Common myeloid progenitor, CD34-positive (primary cell): ENCODE results near the gene TLE7.
A peak's percentile ranks its signal among the peaks of the same experiment; 100 is the strongest.

Source experiments
- CTCF ChIA-PET: fragments of 350-600 bp; sonication (Branson Sonifier 250); formaldehyde crosslinking; loops from one replicate; lab custom pipeline; 2021; ENCODE audit warnings: antibody characterized with exemption; lab: Charles Lee
- POLR2A ChIA-PET: fragments of 350-600 bp; sonication (Branson Sonifier 250); formaldehyde crosslinking; loops from one replicate; lab custom pipeline; 2021; ENCODE audit warnings: antibody characterized with exemption; lab: Charles Lee
- DNase-seq, 3 donors: peaks; one replicate each; pipeline versions ENCODE4 v3.0.0 to v3.0.0-alpha.2; 2013
- H3K27ac ChIP-seq, 2 experiments: 1 replicate in 1 of 2; 2 replicates in 1 of 2; pipeline ENCODE4 v1.7.0; 2013; ENCODE audit warnings: inconsistent platforms in 2 of 2, low read length in 2 of 2, mild to moderate bottlenecking in 2 of 2, low read depth in 1 of 2, moderate library complexity in 1 of 2; ENCODE audit not compliant: severe bottlenecking in 2 of 2, insufficient read depth in 1 of 2, poor library complexity in 1 of 2
- H3K27me3 ChIP-seq, 5 experiments: replicated peaks in 2 of 5; 1 replicate in 3 of 5; 2 replicates in 2 of 5; pipeline versions ENCODE4 v1.6.1 to v1.7.0; 2013; ENCODE audit warnings: low read length in 4 of 5, mild to moderate bottlenecking in 2 of 5, moderate library complexity in 2 of 5, inconsistent platforms in 1 of 5; ENCODE audit not compliant: insufficient read depth in 5 of 5, control insufficient read depth in 4 of 5
- H3K36me3 ChIP-seq, 4 experiments: 1 replicate in 2 of 4; 2 replicates in 2 of 4; pipeline versions ENCODE4 v1.6.1 to v1.7.0; 2013; ENCODE audit warnings: low read length in 3 of 4, control low read depth in 1 of 4, mild to moderate bottlenecking in 1 of 4; ENCODE audit not compliant: control insufficient read depth in 4 of 4, insufficient read depth in 4 of 4
- H3K4me1 ChIP-seq, 4 experiments: 1 replicate in 3 of 4; 2 replicates in 1 of 4; pipeline versions ENCODE4 v1.6.1 to v1.7.1; 2013; ENCODE audit warnings: low read length in 3 of 4, mild to moderate bottlenecking in 3 of 4, control low read depth in 1 of 4, inconsistent platforms in 1 of 4, moderate library complexity in 1 of 4; ENCODE audit not compliant: control insufficient read depth in 4 of 4, insufficient read depth in 4 of 4; ENCODE audit errors: control extremely low read depth in 1 of 4
- H3K4me3 ChIP-seq, 7 experiments: 1 replicate in 4 of 7; 2 replicates in 3 of 7; pipeline versions ENCODE4 v1.5.1 to v1.7.0; 2013; ENCODE audit warnings: mild to moderate bottlenecking in 7 of 7, low read length in 6 of 7, moderate library complexity in 6 of 7, inconsistent platforms in 2 of 7, low read depth in 2 of 7, control low read depth in 1 of 7; ENCODE audit not compliant: insufficient read depth in 4 of 7, control insufficient read depth in 1 of 7; ENCODE audit errors: extremely low read depth in 1 of 7
- H3K9me3 ChIP-seq, 5 experiments: 1 replicate in 4 of 5; 2 replicates in 1 of 5; pipeline versions ENCODE4 v1.6.1 to v1.7.1; 2013; ENCODE audit warnings: low read length in 4 of 5, mild to moderate bottlenecking in 2 of 5, inconsistent platforms in 1 of 5, low read depth in 1 of 5, moderate library complexity in 1 of 5; ENCODE audit not compliant: control insufficient read depth in 4 of 5, insufficient read depth in 2 of 5; ENCODE audit errors: control extremely low read depth in 1 of 5
- WGBS: methylation state at CpG from one replicate; pipeline ENCODE4 v1.1.5; 2013; ENCODE audit not compliant: insufficient coverage; 5-methylcytosine and 5-hydroxymethylcytosine counted together

TLE7 gene

GRCh38 chr16:71480956-71481355, 39.1 kb upstream of the TLE7 start:
- H3K4me3 ChIP-seq = no peak overlapping the region
- no peak for DNase-seq
- peaks cover 4 to 22% (median 10%) of the 10 kb centered on the region in 4 experiments for H3K4me1 ChIP-seq
- ChIA-PET CTCF (interaction anchor here (1.0 to 2.0 kb wide), 4 partner anchors 9 to 130 kb away, joined by 3 to 4 read pairs (median 4); no protein-coding TSS in a partner anchor), POLR2A (no interaction called here)
- no CpG with 5 or more reads among the region's 2 CpGs for WGBS
- H3K9me3 ChIP-seq = no peaks in the 10 kb centered on the region
- H3K36me3 ChIP-seq = peaks cover 5 to 17% (median 8%) of the 10 kb centered on the region in 4 experiments
- H3K27ac ChIP-seq = no peak overlapping the region
- no peaks in the 10 kb centered on the region for H3K27me3 ChIP-seq

GRCh38 chr16:71479420-71479819, 37.6 kb upstream of the TLE7 start:
- no peaks in the 10 kb centered on the region for H3K9me3 ChIP-seq
- 95% methylated on average over 3 of the region's 3 CpGs for WGBS
- ChIA-PET POLR2A (interaction anchor here (0.6 kb wide), 1 partner anchor 20 kb away, joined by 3 read pairs; no protein-coding TSS in a partner anchor), CTCF (interaction anchor here (0.6 to 2.0 kb wide), 5 partner anchors 8 to 130 kb away, joined by 3 to 5 read pairs (median 3); partner anchors contain the start of gene ZNF23)
- no peaks in the 10 kb centered on the region for H3K27me3 ChIP-seq
- H3K4me3 ChIP-seq = no peak overlapping the region
- peaks cover 5 to 32% (median 10%) of the 10 kb centered on the region in 4 experiments for H3K36me3 ChIP-seq
- H3K27ac ChIP-seq = no peak overlapping the region
- peaks cover under 1 to 18% (median 9%) of the 10 kb centered on the region in 4 experiments for H3K4me1 ChIP-seq
- DNase-seq = peak in 2 of 3 donors; percentile 22 to 36

GRCh38 chr16:71476457-71477124, 34.7 kb upstream of the TLE7 start:
- CTCF ChIA-PET = no interaction called here

DNA sequence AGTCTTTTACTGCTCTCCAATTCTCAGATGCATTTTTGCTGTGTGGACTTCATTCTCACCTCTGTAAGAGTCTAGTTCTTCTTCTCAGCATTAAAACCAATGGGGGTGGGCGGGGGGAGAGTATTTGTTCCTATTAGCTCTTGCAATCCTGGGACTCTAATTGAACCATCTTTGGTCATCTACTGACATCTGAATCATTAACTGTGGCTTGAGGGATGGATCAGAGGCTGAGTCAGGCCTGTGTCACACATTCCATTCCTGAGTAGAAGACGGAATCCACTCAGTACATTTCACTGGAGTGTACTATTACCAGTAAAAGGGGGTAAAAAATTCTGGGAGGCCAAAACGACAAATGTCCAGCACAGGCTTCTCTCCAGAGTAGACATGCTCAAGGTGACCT, 33.0 kb upstream of the TLE7 start:
- Histone ChIP-seq H3K27me3 (no peaks in the 10 kb centered on the region), H3K36me3 (peaks cover 5 to 32% (median 11%) of the 10 kb centered on the region in 4 experiments), H3K4me1 (no peaks in the 10 kb centered on the region), H3K4me3 (no peak overlapping the region), H3K9me3 (no peaks in the 10 kb centered on the region), H3K27ac (no peak overlapping the region)
- DNase-seq = no peak
- 100% methylated on average over 2 of the region's 3 CpGs for WGBS
- ChIA-PET CTCF (interaction anchor here (0.8 to 1.1 kb wide), 2 partner anchors 15 to 22 kb away, joined by 3 read pairs; partner anchors contain the start of gene ZNF19), POLR2A (no interaction called here)

More at GRCh38 chr16:71476457-71477124, 34.7 kb upstream of the TLE7 start:
- Histone ChIP-seq H3K9me3 (no peaks in the 10 kb centered on the region), H3K27me3 (no peaks in the 10 kb centered on the region), H3K36me3 (peaks cover 5 to 32% (median 11%) of the 10 kb centered on the region in 4 experiments), H3K4me3 (no peak overlapping the region), H3K27ac (no peak overlapping the region), H3K4me1 (peaks cover 0 to 6% (median 2%) of the 10 kb centered on the region in 4 experiments)
- 100% methylated on average over 3 of the region's 4 CpGs for WGBS
- no peak for DNase-seq
- POLR2A ChIA-PET = no interaction called here

DNA sequence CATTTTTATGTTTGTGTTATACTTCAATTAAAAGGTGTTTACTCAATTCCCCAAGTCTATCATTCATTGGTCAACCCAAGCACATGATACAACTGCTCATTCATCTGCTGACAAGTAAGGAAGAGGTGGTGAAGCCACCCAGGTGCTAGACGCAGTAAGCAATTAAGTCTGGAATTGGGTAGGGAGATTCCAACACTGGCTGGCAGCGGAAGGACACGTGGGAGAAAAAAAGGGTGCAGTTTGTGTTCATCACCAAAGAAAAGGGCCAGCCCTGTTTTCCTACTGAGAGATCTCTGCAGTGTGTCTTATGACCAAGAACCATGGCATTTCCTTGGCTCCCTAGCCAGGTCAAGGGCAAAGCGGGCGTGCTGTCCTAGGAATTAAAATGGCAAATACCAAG, 32.0 kb upstream of the TLE7 start:
- H3K27me3 ChIP-seq = no peaks in the 10 kb centered on the region
- H3K27ac ChIP-seq = no peak overlapping the region
- peaks cover 5 to 32% (median 11%) of the 10 kb centered on the region in 4 experiments for H3K36me3 ChIP-seq
- 90% methylated on average over 5 of the region's 5 CpGs for WGBS
- H3K4me1 ChIP-seq = no peaks in the 10 kb centered on the region
- no peak overlapping the region for H3K4me3 ChIP-seq
- H3K9me3 ChIP-seq = no peaks in the 10 kb centered on the region
- ChIA-PET POLR2A (no interaction called here), CTCF (interaction anchor here (0.6 to 1.1 kb wide), 2 partner anchors 23 to 66 kb away, joined by 3 read pairs; no protein-coding TSS in a partner anchor)
- DNase-seq = no peak

DNA sequence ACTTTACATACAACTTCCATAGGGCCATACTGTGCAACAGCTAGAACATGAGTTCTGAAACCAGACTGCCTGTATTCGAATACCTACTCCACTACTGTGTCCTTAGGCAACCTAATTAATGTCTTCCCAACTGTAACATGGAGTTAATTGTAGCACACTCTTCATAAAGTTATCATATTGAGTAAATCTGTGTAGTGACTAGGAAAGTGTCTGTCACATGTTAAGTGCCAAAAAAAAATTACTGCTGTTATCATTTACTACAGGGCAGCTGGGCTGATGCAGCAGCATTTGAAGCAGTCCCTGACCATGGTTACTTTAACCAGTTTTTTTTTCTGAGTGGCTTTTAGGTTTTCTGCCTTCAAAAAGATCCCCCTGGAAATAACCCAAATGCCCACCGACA, 31.1 kb upstream of the TLE7 start:
- Histone ChIP-seq H3K4me3 (no peak overlapping the region), H3K27me3 (no peaks in the 10 kb centered on the region), H3K36me3 (peaks cover 0 to 29% (median 5%) of the 10 kb centered on the region in 4 experiments), H3K9me3 (no peaks in the 10 kb centered on the region), H3K27ac (no peak overlapping the region), H3K4me1 (no peaks in the 10 kb centered on the region)
- 100% methylated on average over 1 of the region's 2 CpGs for WGBS
- POLR2A ChIA-PET = no interaction called here
- no peak for DNase-seq
- CTCF ChIA-PET = interaction anchor here (2.0 kb wide), 1 partner anchor 11 kb away, joined by 9 read pairs; no protein-coding TSS in a partner anchor

DNA sequence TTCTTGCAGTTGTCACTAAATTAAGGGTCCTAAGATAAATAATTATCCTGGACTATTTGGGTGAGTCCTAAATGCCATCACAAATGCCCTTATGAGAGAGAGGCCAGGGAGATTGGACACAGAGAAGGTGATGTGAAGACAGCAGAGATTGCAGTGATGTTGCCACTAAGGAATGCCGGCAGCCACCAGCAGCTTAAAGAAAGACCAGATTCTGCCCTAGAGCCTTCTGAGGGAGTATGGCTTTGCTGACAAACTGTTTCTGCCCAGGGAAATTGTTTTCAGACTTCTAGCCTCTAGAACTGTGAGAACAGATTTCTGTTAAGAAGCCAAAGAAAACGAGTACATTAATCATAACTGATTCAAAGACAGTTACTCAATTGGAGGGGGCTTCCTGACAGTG, 30.2 kb upstream of the TLE7 start:
- Histone ChIP-seq H3K36me3 (peaks cover 0 to 26% (median 4%) of the 10 kb centered on the region in 4 experiments), H3K27ac (no peak overlapping the region), H3K9me3 (no peaks in the 10 kb centered on the region), H3K27me3 (no peaks in the 10 kb centered on the region), H3K4me3 (no peak overlapping the region), H3K4me1 (no peaks in the 10 kb centered on the region)
- ChIA-PET CTCF (interaction anchor here (1.2 to 2.0 kb wide), 2 partner anchors 9 to 12 kb away, joined by 4 to 9 read pairs; no protein-coding TSS in a partner anchor), POLR2A (no interaction called here)
- 100% methylated on average over 1 of the region's 2 CpGs for WGBS
- DNase-seq = no peak
